ENCODE data around the gene IER3.

The IER3 gene

GRCh38 chr6:30769088-30769852, 24.9 kb upstream of the IER3 start (continued):
- 0 out of 2 replicates have a peak, but pooled peaks have one; percentile 30 for TF ChIP-seq IKZF3 (tag by site-specific recombination; IDR thresholded peaks at IDR 0.05)
- TF ChIP-seq ZNF792 (tag by site-specific recombination; IDR thresholded peaks at IDR 0.05): peak; percentile 86; the same call in 1 of the 2 replicates
- no peak for TF ChIP-seq ZNF555 (tag by site-specific recombination; conservative IDR thresholded peaks at IDR 0.05)
- TF ChIP-seq ZSCAN23 (tag by site-specific recombination; IDR thresholded peaks at IDR 0.05): peak; percentile 92
- peak; percentile 84 for TF ChIP-seq PRDM10 (tag by site-specific recombination; IDR thresholded peaks at IDR 0.05)
- peak; percentile 79 for TF ChIP-seq ZNF692 (tag by site-specific recombination; IDR thresholded peaks at IDR 0.05)
- no peak for TF ChIP-seq MYNN (tag by site-specific recombination; IDR thresholded peaks at IDR 0.05; ENCODE audit: borderline replicate concordance)
- no peak for TF ChIP-seq ZNF521 (tag by site-specific recombination; IDR thresholded peaks at IDR 0.05)
- no peak for TF ChIP-seq ZNF354C (tag by site-specific recombination; IDR thresholded peaks at IDR 0.05; ENCODE audit: borderline replicate concordance, low read depth)
- peak; percentile 97 for TF ChIP-seq ZNF24 (tag by site-specific recombination; IDR thresholded peaks at IDR 0.05)
- TF ChIP-seq ZNF549 (tag by site-specific recombination; IDR thresholded peaks at IDR 0.05): no peak
- TF ChIP-seq ZNF19 (tag by site-specific recombination; IDR thresholded peaks at IDR 0.05; ENCODE audit: low read depth): no peak
- TF ChIP-seq ZNF274 (IDR thresholded peaks at IDR 0.05; ENCODE audit: low read length): no peak
- TF ChIP-seq ZNF274 (tag by site-specific recombination; IDR thresholded peaks at IDR 0.05; ENCODE audit: borderline replicate concordance): no peak
- TF ChIP-seq TSHZ1 (tag by site-specific recombination; IDR thresholded peaks at IDR 0.05; ENCODE audit: borderline replicate concordance): peak; percentile 84; the same call in 1 of the 2 replicates
- 0 out of 2 replicates have a peak, but pooled peaks have one; percentile 23 for TF ChIP-seq REST (tag by site-specific recombination; IDR thresholded peaks at IDR 0.05)
- TF ChIP-seq ZNF830 (tag by site-specific recombination; IDR thresholded peaks at IDR 0.05; ENCODE audit: low read depth): no peak
- no peak for TF ChIP-seq ZIC2 (tag by site-specific recombination; IDR thresholded peaks at IDR 0.05)
- TF ChIP-seq ZNF518A (tag by site-specific recombination; conservative IDR thresholded peaks at IDR 0.05; ENCODE audit: low read depth): no peak
- no peak for TF ChIP-seq ZNF132 (tag by site-specific recombination; IDR thresholded peaks at IDR 0.05; ENCODE audit: borderline replicate concordance)
- TF ChIP-seq SETDB1 (IDR thresholded peaks at IDR 0.05; ENCODE audit: insufficient read length, low read length): no peak
